Epidermal melanocyte (primary cell): ENCODE measurements around the gene ZNF322.
"Not testable (repeated sequence)": the region's sequence is repeated elsewhere in the genome, so short reads cannot be mapped to it uniquely, and the experiment has no call there.

Experiments
- DNase-seq: peaks from one replicate; pipeline ENCODE4 v3.0.0; 2011; ENCODE audit warnings: low spot score; ENCODE audit not compliant: insufficient read length

Gene ZNF322, protein sequence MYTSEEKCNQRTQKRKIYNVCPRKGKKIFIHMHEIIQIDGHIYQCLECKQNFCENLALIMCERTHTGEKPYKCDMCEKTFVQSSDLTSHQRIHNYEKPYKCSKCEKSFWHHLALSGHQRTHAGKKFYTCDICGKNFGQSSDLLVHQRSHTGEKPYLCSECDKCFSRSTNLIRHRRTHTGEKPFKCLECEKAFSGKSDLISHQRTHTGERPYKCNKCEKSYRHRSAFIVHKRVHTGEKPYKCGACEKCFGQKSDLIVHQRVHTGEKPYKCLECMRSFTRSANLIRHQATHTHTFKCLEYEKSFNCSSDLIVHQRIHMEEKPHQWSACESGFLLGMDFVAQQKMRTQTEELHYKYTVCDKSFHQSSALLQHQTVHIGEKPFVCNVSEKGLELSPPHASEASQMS

DNA sequence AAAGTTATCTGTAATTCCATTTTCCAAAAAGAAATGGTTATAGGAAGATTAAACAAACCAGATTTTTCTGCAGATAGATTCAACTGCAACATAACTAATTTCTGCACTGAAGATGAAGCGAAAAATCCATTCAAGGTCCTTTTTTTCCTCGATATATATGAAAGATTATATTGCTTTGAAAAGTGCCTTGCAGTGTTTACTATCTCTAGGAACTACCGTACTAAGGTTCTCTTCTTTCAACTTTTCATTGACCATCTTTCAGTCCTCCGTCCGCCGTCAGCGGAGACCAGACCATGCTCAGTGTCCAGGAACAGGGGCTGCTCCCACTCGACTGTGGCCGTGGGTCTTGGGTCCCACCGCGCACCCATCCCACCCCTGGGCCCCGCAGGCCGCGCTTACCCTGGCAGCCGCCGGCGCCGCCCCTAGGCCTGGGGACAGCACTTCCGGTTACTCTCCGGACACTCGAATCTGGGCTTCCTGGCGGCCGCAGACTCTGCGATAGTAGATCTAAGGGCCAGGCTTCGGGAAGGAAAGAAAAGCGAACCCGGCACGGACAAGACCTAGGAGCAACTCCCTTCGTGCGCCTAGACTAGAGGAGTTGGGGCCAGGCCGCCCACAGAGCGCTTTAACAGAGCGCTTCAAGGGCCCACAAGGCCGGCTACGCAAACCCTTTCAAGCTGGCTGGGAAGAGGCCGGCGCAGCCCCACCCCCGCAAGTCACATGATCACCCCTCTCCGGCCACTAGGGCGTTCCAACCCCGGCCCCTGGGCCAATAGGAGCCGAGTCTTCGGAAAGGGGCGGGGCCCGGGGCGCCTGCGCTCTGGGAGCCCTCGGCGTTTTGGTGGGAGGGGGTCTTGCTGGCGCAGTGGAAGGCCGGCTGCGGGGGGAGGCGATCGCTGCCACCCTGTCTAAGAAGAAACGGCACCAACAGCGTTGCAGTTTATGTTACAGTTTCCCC is at the start of gene ZNF322:
ZNF322 (minus strand) TSS at position 705 of the 958 bp plus-strand sequence. CDS start 21,193 bp downstream, outside the sequence.
- peak; percentile 91 for DNase-seq

DNA sequence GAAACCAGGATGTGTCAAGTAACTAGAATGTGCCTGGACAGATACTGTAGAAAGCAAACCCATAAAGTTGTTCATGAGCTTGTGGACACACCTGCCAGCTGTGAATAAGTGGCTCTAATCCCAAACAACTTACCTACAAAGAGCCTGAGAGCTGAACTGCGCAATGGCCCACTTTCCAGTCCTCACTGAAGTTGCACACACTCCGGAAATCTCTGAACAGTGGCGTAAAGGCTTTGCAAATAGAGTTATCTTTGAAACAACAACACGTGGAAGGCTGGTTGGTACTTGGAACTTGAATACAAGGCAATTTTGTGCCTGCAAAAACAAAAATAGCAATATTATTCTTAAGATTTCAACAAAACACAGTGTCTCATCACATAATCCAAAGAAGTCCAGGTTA is 46.2 kb upstream of the ZNF322 start:
- not testable (repeated sequence) for DNase-seq

DNA sequence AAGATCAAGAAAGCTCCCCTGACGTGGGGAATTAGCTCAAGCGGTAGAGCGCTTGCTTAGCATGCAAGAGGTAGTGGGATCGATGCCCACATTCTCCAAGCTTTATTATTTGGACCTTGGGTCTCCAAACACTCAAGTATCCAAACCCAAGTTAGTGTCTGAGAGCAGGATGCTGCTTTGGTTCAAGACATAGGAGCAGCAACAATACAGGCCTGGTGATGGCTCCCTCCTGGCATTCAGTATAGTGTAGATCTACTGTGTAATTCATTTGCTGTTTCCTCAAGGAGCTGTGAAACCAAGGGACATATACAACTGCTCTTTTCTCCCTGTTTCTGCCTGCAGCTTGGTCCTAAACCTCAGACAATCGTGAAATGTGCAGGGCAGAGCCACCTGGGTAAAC is 45.8 kb upstream of the ZNF322 start:
- DNase-seq = not testable (repeated sequence)

DNA sequence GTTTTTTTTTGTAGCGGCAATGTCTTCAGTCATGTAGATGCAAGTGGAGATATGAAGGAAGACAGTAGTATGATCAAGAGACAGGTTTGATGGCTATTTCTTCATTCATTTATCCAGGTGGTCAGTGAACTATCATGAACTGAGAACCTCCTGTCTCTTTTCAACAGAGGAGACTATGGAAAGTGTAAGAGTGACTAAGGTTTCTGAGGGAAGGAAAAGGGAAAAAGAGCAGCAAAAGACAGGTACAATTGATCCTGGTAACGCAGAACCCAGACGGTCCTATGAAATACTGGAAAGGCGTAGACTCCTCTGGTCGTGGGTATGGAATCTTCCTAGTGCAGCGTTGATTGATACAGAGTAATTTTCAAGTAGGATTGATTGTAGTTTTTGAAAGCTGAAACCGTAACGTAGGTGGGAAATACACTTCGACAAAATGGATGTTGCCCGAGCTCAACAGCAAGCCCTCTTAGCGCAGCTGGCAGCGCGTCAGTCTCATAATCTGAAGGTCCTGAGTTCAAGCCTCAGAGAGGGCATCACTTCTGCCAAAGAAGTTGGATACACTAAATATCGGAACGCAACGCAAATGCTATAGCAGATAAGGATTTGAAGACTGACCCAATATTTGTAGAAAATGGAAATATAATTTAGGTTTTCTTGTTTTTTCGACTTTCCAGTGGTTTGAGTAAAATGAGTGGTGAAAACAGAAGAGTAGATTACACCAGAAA is 41.6 kb upstream of the ZNF322 start:
- not testable (repeated sequence) for DNase-seq

DNA sequence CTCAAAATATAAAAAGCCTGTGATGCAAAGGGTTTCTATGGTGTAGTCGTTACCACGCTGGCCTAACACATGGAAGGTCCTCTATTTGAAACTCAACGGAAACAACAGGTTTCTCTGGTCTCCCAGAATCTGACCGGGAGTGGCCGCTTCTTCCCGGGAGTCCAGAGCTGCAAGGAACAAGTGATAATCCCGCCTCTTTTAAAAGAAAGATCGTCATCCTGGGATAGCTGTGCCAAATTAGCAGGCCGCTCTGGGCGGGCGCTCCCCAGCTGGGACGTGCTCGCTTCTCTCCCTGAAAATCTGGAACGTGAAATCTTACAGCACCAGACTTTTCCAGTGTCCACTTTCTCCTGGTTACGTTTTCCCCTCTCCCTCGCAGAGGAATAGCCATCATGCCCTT is 38.0 kb upstream of the ZNF322 start:
- DNase-seq = not testable (repeated sequence)

DNA sequence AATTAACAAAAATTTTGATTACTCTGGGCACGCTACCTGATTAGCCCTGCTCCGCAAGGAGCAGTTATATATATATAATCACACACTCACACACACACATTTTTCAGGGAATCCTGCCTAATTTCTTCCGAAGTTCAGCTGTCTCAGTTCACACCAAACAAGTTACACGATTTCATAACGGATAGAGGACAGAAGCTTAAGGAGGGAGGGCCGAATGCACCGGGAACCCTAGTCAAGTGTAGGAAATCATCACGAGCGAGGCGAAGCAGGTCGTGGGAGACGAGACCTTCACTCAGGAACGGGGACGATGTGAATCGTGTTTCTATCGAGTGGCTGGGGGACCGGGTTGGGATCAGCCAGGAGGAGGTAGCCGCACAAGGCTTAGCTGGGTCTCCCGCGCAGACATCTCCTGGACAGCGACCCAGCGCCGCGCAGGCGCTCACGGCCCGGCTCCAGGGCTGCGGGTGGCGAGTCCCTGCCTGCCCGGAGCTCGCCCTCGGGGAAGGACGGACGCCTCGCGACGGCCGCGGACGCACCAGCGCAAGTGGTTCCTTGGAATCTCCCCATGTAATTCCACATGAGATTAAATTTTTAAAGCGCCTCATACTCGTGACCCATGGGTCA is 29.9 kb upstream of the ZNF322 start:
- DNase-seq = not testable (repeated sequence)

DNA sequence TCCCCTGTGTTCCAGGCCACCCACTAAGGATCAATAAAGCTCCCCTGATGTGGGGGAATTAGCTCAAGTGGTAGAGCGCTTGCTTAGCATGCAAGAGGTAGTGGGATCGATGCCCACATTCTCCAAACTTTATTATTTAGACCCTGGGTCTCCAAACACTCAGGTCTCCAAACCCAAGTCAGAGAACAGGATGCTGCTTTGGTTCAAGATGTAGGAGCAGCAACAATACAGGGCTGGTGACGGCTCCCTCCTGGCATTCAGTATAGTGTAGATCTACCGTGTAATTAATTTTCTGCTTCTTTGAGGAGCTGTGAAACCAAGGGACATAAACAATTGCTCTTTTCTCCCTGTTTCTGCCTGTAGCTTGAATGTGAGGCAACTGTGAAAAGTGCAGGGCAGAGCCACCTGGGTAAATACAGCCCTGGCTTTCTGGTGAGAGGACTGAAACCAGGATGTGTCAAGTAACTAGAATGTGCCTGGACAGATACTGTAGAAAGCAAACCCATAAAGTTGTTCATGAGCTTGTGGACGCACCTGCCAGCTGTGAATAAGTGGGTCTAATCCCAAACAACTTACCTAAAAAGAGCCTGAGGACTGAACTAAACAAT is 23.0 kb upstream of the ZNF322 start:
- not testable (repeated sequence) for DNase-seq

DNA sequence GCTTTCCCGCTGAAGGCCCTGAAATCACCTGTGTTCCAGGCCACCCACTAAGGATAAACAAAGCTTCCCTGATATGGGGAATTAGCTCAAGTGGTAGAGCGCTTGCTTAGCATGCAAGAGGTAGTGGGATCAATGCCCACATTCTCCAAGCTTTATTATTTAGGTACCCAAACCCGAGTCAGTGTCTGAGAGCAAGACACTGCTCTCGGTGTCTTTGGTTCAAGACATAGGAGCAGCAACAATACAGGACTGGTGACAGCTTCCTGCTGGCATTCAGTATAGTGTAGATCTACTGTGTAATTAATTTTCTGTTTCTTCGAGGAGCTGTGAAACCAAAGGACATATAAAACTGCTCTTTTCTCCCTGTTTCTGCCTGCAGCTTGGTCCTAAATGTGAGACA is 13.7 kb upstream of the ZNF322 start:
- DNase-seq = not testable (repeated sequence)

DNA sequence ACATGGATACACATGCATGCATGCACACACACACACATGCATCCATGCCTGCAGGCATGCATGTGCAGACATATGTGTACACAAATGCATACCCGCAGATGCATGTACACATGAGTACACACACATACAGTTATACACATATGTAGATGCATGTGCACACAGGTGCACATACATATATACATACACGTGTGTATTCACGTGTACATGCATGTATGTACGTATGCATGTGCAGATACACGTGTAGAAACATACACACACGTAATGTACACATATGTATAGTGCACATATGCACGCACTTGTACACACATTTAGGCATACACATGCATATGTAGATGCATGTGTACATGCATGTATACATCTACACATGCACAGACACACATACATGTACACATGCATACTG is 11.0 kb upstream of the ZNF322 start:
- DNase-seq = not testable (repeated sequence)

DNA sequence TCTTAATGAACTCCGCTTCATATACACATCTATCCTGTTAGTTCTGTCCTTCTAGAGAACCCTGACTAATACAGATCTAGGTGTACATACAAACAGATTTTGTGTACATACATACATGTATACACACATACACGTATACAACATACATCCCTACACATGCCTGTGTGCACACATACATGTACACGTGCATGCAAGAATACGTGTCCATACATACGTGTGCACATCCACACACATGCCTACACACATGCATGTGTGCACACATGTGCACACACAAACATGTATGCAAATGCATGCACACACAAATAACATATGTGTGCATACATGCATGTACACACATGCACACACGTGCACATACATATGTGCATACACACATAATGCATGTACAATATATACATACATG is 10.5 kb upstream of the ZNF322 start:
- not testable (repeated sequence) for DNase-seq

DNA sequence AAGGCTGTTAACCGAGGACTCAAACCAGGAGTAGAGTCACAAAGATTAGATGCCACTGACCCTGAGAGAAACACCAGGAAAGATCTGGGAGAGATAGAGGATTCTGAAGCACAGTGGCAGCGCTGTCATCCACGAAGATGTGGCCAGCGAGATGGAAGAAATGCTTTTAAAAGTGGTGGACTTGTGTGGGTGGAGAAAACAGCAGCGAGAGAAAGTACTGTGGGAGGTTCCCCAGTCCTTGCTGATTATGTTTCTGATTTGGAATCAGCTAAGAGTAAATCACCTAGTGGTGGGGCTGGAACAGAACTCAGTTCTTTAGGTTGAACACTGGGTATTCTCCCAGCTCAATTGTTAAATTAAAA is 435 bp upstream of the ZNF322 start:
- DNase-seq = peak; percentile 42

DNA sequence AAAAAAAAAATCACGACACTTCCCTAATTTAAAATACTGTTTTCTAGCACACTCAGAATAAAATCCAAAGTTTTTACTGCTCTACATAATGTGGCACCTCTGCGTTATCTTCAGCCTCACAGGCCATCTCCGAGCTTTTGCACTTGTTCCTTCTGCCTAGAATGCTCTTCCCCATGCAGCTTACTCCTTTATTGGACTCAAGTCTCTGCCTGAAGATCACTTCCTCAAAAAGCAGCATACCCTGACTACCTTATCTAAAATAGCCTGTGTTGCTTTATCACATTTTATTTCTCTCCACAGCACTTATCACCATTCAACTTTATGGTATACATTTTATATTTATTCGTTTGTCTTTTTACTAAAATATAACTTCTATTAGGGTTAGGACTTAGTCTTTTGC is 2.3 kb downstream of the ZNF322 start:
- no peak for DNase-seq

DNA sequence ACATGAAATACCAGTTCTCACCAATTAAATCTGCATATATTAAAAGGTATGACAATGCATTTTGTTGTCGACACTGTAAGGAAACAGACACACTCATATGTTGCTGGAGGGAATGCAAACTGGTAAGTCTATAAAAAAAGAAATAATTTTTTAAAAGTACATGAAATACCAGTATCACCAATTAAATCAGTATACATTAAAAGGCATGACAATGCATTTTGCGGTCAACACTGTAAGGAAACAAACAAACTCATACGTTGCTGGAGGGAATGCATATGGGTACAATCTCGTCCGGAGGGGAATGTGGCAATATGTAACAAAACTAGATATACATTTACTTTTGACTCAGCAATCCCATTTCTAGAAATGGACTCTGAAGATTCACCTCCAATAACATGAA is 6.5 kb downstream of the ZNF322 start:
- no peak for DNase-seq

DNA sequence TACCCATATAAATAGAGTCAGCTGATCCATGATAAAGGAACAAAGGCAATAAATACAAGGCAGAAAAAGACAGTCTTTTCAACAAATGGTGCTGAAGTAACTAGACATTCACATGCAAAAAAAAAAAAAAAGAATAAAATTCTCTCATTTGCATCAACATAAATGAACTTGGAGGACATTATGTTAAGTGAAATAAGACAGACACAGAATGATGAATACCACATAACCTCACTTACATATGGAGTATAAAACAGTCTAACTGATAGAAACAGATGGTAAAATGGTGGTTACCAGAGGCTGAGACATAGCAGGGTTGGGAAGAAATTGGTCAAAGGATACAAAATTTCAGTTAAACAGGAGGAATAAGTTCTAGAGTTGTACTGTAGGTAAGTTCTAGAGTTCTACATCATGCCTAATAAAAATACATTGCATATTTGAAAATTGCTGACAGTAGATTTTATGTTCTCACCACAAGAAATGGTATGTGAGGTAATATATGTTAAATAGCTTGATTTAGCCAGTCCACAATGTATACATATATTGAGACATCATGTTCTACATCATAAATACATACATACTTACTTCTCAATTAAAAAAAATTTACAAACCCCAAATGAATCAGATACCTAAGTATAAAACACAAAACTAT is 8.3 kb downstream of the ZNF322 start:
- no peak for DNase-seq

DNA sequence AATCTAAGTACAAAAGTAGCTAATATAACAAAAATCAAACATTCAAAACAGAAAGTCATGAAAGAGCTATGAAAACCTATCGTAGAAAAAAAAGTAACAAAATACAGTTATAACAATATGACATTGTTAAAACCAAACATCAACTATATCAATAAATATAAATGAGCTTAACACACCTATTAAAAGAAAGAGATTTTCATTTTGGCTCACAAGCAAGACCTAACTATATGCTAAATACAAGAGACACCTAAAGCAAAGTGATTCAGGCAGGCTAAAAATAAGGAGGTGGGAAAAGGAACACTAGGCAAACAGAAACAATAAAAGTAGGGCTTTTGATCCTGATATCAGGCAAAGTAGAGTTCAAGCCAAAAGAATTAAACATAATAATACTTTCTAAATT is 13.5 kb downstream of the ZNF322 start:
- no peak for DNase-seq

DNA sequence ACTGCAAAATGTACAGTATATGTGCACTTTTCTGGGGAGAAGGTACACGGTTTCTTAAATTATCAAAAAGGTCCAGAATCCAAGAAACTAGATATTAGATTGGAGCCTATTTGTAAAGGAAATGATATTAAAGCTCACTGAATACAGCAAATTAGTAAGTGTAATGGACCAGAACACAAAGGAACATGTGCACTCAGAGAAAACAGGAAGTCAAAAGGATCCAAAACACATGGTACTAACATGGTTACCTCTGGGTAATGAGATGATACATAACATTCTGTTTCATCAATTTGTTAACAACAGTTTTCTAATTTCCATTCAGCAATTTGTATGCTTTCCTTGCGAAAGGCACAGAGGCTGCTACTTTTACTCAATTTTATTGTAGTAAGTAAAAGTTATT is 18.7 kb downstream of the ZNF322 start:
- no peak for DNase-seq

DNA sequence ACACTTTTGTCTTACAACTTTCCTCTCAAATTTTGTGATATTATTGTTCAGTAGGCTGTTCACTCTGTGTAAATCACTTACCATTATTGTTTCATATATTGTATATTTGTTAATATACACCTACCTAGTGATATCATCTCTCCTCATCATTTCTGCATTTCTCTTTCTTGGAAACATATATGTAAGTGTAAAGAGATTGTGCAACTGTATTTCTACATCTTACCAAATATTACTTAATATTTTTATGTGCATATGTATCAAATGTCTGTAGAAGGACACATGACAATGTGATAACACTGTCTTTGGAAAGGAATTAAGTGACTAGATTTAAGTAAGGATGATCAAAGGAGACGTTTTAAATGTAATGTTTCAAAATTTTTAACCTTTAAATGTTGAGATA is 30.2 kb downstream of the ZNF322 start:
- no peak for DNase-seq

DNA sequence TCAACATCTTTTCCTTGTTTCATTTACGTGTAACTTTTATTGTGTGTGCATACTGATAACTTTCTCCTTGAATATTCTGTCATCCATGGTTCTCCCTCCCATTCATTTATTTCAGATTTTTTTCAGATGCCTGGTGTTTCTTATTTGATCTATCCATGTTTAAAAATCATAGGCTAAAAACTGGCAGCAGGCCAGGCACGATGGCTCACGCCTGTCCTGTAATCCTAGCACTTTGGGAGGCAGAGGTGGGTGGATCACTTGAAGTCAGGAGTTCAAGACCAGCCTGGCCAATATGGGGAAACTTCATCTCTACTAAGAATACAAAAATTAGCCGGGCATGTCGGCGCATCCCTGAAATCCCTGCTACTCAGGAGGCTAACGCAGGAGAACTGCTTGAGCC is 31.7 kb downstream of the ZNF322 start:
- no peak for DNase-seq

DNA sequence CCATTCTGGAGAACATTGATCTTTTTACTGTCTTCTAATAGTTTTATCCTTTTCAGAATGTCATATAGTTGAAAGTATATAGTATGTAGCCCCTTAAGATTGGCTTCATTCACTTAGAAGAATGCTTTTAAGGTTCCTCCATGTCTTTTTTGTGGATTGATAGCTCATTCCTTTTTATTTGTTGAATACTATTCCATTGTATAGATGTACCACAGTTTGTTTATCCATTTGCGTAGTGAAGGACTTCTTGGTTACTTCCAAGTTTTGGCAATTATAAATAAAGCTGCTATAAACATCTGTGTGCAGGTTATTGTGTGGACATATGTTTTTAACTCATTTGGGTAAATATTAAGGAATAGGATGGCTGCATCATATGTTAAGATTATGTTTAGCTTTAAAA is 35.0 kb downstream of the ZNF322 start:
- no peak for DNase-seq

DNA sequence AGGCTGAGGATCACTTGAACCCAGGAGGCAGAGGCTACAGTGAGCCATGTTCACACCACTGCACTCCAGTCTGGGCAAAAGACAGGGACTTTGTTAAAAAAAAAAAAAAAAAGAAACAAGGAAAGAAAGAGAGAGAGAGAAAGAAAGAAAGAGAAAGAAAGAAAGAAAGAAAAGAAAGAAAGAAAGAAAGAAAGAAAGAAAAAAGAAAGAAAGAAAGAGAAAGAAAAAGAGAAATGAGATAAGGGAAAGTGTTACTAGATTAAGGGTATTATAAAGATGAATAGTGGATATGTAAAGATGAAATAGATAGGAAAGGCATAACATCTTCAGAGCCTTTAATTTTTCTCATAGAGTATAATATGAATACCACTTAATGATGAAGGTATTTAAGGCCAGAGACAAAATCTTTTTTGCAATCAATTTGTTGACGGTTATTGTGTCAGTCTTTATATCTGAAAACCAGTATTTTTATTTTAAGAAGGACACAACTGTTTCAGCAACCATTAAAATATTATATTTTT is 36.1 kb downstream of the ZNF322 start:
- no peak for DNase-seq
